Measurements from ENCODE around the gene CDC25B.
"Not testable (repeated sequence)": the region's sequence is repeated elsewhere in the genome, so short reads cannot be mapped to it uniquely, and the experiment has no call there.

The CDC25B gene

DNA sequence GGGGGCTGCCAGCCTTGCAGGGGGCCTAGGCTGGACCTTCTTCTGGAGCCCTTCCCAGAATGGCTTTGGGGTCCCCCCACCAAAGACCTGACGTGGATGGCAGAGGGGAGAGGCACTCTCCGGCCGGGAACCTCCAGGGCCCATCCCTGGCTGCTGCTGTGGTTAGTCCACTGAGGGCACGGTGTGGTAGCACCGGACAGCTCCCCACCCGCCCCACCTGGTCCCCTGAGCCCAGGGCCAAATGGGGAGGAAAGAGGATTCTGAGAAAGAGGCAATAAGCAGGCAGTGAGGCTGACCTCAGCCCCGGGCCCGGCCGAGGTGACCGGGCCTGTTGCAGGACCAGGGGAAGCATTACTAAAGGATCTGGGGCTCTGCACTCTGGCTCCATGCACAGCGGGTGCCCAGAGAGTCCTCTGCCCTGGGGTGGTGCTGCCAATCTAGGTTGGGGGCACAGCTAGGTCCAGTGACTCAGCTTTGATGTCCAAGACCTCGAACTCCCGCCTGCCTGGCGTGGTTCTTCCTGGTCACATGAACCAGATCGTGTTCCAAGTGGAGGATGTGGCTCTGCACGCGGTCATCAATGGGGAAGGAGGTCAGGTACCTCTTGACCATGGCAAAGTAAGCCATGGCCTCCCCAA, 11.8 kb upstream of the CDC25B start:
- DNase-seq (ENCODE audit: low read depth in 2 of 3, low spot score in 1 of 3) = no peak

DNA sequence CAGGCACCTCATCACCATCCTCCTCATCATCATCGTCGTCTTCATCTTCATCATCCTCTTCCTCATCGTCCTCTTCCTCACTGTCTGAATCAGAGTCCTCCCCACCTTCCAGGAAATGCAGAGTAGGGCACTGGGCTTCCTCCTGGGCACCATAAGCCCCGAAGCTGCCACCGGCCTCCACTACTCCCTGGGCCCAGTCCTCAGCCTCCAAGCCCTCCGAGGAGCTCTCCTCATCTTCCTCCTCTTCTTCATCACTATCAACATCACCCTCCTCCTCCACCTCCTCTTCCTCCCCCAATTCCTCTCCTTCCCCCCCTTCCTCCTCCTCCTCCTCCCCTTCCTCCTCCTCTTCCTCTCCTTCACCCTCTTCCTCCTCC, 11.3 kb upstream of the CDC25B start:
- no peak for DNase-seq (ENCODE audit: low read depth in 2 of 3, low spot score in 1 of 3)

- DNase-seq (ENCODE audit: low read depth in 2 of 3, low spot score in 1 of 3) = no peak
These were observed 10.6 kb upstream of the CDC25B start for GRCh38 chr20:3785240-3786125.

DNA sequence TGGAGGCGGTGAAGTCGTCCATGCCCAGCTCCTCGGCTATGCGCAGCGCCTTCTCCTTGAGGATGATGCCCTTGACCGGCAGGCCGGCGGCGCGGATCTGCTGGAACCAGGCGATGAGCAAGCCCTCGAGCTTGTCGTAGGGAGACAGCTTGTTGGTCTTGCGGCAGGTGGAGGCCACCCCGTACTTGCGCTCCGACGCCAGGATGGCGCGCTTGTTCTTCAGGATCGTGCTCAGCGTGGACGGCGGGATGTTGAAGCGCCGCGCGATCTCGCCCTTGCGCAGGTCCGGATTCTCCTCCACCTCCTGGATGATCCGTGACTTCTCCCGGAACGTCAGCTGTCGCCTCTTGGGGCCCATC, 10.0 kb upstream of the CDC25B start:
- DNase-seq (ENCODE audit: low read depth in 2 of 3, low spot score in 1 of 3) = no peak

DNA sequence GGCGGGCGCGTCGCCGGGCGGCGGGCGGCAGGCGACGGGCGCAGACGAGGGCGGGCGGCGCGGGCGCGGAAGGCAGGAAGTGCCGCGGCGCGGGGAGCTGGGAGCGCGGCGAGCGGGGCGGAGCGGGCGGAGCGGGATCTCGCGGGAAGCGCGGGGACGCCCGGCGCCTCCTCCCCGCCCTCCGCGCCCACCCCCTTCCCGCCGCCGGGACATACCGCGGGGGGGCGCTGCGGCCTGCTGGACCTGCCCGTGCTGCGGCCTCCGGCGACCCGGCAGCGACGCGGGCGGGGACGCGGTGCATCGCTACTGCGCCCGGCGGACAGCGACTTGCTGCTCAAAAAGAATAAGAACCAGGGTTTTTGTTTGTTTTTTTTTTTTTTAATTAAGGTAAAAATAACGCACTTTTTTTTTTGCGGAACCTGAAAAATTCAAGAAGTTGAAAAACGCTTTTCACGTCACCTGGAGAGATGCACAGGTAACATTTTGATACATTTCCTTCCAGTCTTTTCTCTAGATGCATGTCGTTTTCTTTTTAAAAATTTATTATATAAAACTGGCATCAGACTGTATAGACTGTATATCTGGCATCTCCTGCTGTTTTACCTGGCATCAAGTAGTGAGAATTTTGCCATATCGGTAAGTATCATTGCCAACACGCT, 9.3 kb upstream of the CDC25B start, which contains the start of gene CENPB:
CENPB (minus strand) TSS at position 76 of the 659 bp plus-strand sequence. CDS start 257 bp downstream, outside the sequence.
- peak; percentile 79 to 91 (median 89) for DNase-seq (ENCODE audit: low read depth in 2 of 3, low spot score in 1 of 3)

GRCh38 chr20:3787324-3788014, 8.6 kb upstream of the CDC25B start:
- no peak for DNase-seq (ENCODE audit: low read depth in 2 of 3, low spot score in 1 of 3)

DNA sequence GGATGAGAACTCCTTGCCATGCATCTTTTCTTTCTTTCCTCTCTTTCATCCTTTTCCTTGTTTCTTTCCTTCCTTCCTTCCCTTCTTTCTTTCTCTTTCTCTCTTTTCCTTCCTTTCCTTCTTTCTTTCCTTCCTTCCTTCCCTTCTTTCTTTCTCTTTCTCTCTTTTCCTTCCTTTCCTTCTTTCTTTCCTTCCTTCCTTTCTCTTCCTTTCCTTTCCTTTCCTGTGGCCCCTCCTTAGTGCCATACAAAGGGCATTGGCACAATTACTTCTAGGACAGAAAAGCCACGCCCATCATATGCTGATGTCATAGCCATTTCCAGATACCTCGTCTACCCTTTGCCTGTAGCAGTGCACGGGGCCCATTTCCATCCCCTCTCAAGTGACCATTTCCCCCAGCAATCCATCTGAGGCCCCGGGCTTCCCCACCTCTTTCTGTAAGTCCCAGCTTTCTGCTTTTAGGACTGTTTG, 7.4 kb upstream of the CDC25B start:
- no peak for DNase-seq (ENCODE audit: low read depth in 2 of 3, low spot score in 1 of 3)

DNA sequence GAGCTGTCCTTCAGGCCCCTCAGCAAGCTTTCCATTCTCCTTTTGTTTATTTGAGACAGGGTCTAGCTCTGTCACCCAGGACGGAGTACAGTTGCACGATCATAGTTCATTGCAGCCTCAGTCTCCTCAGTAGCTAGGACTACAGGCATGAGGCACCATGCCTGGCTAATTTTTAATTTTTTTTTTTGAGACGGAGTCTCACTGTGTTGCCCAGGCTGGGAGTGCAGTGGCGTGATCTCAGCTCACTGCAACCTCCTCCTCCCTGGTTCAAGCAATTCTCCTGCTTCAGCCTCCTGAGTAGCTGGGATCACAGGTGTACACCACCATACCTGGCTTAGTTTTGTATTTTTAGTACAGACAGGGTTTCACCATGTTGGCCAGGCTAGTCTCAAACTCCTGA, 6.9 kb upstream of the CDC25B start:
- not testable (repeated sequence) for DNase-seq (ENCODE audit: low read depth in 2 of 3, low spot score in 1 of 3)

DNA sequence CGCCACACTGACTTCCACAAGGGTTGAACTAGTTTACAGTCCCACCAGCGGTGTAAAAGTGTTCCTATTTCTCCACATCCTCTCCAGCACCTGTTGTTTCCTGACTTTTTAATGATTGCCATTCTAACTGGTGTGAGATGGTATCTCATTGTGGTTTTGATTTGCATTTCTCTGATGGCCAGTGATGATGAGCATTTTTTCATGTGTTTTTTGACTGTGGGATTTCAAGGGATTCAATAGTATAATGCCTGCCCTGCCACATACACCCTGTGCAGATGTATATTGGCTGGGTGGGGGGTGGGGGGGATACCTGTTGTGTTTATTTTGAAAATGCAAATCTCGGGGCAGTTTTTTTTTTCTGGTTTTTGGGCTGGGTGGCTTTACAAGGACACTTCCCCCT, 1.9 kb upstream of the CDC25B start:
- not testable (repeated sequence) for DNase-seq (ENCODE audit: low read depth in 2 of 3, low spot score in 1 of 3)

GRCh38 chr20:3794701-3795420, 1.2 kb upstream of the CDC25B start:
- no peak for DNase-seq (ENCODE audit: low read depth in 2 of 3, low spot score in 1 of 3)

DNA sequence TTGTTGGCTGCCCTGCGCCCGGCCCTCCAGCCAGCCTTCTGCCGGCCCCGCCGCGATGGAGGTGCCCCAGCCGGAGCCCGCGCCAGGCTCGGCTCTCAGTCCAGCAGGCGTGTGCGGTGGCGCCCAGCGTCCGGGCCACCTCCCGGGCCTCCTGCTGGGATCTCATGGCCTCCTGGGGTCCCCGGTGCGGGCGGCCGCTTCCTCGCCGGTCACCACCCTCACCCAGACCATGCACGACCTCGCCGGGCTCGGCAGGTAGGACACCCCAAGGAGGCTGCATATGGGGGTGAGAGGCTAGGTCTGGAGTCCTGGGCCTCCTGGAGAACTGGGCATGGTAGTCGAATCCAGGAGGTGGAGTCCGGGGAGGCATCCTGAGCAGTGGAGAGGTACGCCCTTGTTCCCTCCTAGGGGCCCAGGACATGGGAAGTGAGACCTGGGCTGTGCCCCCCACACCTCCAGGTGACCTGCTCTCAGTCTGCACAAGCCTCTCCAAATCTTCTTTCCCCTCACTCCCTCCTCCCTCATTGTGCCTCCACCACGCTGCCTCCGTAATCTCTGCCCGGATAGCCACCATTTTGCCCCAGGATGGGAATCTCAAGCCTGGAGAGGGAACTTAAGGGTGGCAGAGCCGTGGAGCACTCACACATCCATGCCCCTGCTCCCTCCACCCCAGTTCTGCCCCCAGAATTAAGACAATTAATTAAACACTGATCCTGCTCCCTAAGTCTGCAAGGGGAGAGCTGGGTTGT, 541 bp downstream of the CDC25B start:
- no peak for DNase-seq (ENCODE audit: low read depth in 2 of 3, low spot score in 1 of 3)

DNA sequence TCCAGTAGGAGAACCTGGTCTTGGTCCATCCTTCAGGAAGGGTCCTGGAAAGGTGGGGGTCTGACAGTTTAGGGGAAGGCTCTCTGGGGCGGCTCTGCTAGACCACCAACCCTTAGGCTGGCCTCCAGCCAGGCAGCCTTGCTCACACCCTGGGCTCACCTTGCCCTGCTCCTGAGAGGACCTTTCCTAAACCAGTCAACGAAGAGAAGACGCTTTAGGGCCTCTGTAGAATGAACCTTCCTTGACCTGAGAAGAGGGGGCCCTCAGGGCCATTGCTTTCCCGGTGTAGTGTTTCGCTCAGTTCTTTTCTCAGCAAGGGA, 1.1 kb downstream of the CDC25B start:
- no peak for DNase-seq (ENCODE audit: low read depth in 2 of 3, low spot score in 1 of 3)

DNA sequence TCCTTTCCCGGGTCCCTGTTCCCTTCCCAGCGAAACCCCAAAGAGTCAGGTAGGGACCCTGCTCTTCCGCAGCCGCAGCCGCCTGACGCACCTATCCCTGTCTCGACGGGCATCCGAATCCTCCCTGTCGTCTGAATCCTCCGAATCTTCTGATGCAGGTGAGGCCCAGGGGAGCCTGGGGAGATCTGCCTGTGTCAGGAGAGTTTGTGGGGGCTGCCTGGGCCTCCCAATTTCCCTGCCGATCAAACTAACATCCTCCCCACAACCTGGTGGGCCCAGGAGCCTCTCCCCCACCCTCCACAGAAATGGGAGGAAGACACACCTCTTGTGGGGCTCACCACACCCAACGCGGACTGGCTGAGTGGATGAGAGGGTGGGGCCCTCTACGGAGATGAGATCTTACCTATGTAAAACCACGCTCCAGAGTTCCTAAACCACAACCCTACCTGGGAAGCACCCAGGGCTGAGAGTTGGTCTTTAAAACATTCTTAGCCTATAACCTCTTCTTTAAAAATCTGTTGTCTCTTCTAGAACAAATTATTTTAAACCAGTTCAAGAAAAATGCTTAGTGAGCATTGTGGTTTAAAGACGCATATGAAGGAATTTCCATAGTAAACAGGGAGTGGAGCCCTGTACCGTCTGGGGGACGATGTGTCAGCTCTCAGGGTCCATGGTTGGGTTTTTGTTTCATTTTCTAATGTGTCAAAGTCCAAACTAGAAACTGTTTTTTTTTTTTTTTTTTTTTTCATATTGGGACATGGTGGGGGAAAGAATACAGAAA, 1.7 kb downstream of the CDC25B start:
- DNase-seq (ENCODE audit: low read depth in 2 of 3, low spot score in 1 of 3) = no peak

DNA sequence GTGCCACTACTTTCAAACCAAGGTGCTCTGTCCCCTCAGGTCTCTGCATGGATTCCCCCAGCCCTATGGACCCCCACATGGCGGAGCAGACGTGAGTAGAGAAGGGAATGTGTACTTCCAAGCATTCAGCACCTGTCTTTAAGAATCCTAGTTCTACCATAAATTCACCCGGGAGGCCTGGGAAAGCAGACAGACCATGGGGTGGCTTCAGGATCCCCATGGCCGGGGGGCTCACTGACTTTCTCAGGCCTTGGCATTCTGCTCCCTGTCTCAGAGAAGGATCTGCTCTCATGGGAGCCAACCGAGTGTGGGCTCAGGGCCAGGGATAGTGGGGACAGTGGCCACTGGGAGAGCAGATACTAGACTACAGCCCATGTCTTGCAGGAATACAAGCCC, 2.3 kb downstream of the CDC25B start:
- DNase-seq (ENCODE audit: low read depth in 2 of 3, low spot score in 1 of 3) = no peak

GRCh38 chr20:3798908-3799248, 2.8 kb downstream of the CDC25B start:
- DNase-seq (ENCODE audit: low read depth in 2 of 3, low spot score in 1 of 3) = no peak

- DNase-seq (ENCODE audit: low read depth in 2 of 3, low spot score in 1 of 3) = no peak
These were observed 4.3 kb downstream of the CDC25B start for GRCh38 chr20:3800256-3800877.

DNA sequence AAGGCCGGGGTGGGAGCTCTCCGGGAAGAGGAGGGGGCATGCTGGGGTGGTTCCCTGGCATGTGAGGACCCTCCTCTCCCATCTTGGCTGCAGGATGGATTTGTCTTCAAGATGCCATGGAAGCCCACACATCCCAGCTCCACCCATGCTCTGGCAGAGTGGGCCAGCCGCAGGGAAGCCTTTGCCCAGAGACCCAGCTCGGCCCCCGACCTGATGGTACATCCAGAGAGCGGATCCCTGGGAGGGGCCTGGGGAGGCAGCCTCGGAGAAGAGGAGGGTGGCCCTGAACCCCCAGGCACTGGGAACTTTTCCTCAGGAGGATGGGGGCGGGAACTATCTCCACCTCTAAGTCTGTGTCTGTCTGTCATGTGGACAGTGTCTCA, 4.8 kb downstream of the CDC25B start:
- no peak for DNase-seq (ENCODE audit: low read depth in 2 of 3, low spot score in 1 of 3)

DNA sequence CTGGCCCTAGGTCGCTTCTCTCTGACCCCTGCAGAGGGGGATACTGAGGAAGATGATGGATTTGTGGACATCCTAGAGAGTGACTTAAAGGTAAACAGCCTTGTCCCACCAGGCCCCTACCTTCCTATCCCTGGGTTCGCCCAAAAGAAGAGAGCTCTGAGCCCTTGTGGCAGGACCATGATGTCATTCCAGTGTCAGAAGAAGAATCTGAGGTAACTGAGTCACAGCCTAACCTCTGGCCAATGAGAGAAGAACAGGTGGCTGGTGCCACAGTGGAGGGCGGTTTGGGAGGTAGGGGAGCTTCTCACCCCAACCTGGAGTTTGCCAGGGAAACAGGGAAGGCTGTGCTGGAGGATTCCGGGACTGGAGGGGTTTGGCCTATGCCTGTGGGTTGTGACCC, 5.2 kb downstream of the CDC25B start:
- no peak for DNase-seq (ENCODE audit: low read depth in 2 of 3, low spot score in 1 of 3)

GRCh38 chr20:3801846-3802245, 5.7 kb downstream of the CDC25B start:
- DNase-seq (ENCODE audit: low read depth in 2 of 3, low spot score in 1 of 3) = no peak
